Lower leg skin (tissue), 4 donors: Measurements from ENCODE around the gene UBE2J2. TPM values are rescaled to one million over a fixed set of nuclear protein-coding genes. Genes with fewer than 3 reads are reported as not detected.

ENCODE experiments used
- DNase-seq, 2 donors: peaks; one replicate each; pipeline ENCODE4 v3.0.0-alpha.2; 2019; ENCODE audit warnings: low spot score in 2 of 2
- H3K4me3 ChIP-seq: fragments of 200-600 bp; sonication (generic); 2 replicates; pipeline ENCODE4 v1.5.1; 2017; ENCODE audit warnings: mild to moderate bottlenecking, low read depth; ENCODE audit not compliant: poor library complexity, severe bottlenecking
- CTCF ChIP-seq, 3 donors: fragments of 450-650 bp; IDR thresholded peaks; one replicate each; pipeline ENCODE4 v1.5.1; 2016; ENCODE audit warnings: antibody characterized with exemption in 3 of 3, mild to moderate bottlenecking in 3 of 3, moderate library complexity in 2 of 3
- POLR2A ChIP-seq, 2 donors: fragments of 450-650 bp; IDR thresholded peaks; one replicate each; pipeline ENCODE4 v1.6.1; 2016 to 2017; ENCODE audit warnings: antibody characterized with exemption in 2 of 2, mild to moderate bottlenecking in 1 of 2, moderate library complexity in 1 of 2
- WGBS, 2 donors: methylation state at CpG; one replicate each; pipeline ENCODE4 v1.1.5; 2018; 5-methylcytosine and 5-hydroxymethylcytosine counted together
- intact Hi-C: fragments of 100-400 bp; cut with DNase I; formaldehyde crosslinking; loops from one replicate; pipeline ENCODE4 v1.15.0; 2023; ENCODE audit warnings: low total_unique reads
- total RNA-seq, 4 donors: library from RNA; depleted of rRNA; stranded (reverse); fragments of >200 nt; gene quantifications; one replicate each; pipeline ENCODE4 v1.1.0, GENCODE V29; 2016

UBE2J2 gene
- total RNA-seq, 4 donors from 2014 or later = 49.0 to 72.8 (median 54.0) TPM

GRCh38 chr1:1273209-1273511, 494 bp downstream of the UBE2J2 start:
- DNase-seq = no peak
- peak overlapping the region; percentile 95 for H3K4me3 ChIP-seq
- no peak for TF ChIP-seq POLR2A (IDR thresholded peaks at IDR 0.05)
- TF ChIP-seq CTCF (IDR thresholded peaks at IDR 0.05) = no peak
- intact Hi-C loops = no loop called here
- WGBS, 2 donors = 0% methylated on average over 6 to 24 of the region's 31 CpGs

GRCh38 chr1:1272341-1273208, 1.1 kb downstream of the UBE2J2 start:
- DNase-seq = no peak
- H3K4me3 ChIP-seq = peak overlapping the region; percentile 95
- 25 to 41% methylated on average over 29 to 42 of the region's 43 CpGs for WGBS, 2 donors
- TF ChIP-seq POLR2A (IDR thresholded peaks at IDR 0.05) = no peak
- no peak for TF ChIP-seq CTCF (IDR thresholded peaks at IDR 0.05)
- intact Hi-C loops = no loop called here

- 52 to 60% methylated on average over 7 of the region's 7 CpGs for WGBS, 2 donors
- DNase-seq = no peak
- H3K4me3 ChIP-seq = no peak overlapping the region
- TF ChIP-seq POLR2A (IDR thresholded peaks at IDR 0.05) = no peak
- TF ChIP-seq CTCF (IDR thresholded peaks at IDR 0.05) = no peak
- intact Hi-C loops = no loop called here
These were observed 2.8 kb downstream of the UBE2J2 start for GRCh38 chr1:1270813-1271212.

- no peak for DNase-seq
- intact Hi-C loops = no loop called here
- H3K4me3 ChIP-seq = no peak overlapping the region
- 95 to 96% methylated on average over 12 to 13 of the region's 13 CpGs for WGBS, 2 donors
- no peak for TF ChIP-seq POLR2A (IDR thresholded peaks at IDR 0.05)
- TF ChIP-seq CTCF (IDR thresholded peaks at IDR 0.05) = no peak
These were observed 5.4 kb downstream of the UBE2J2 start for GRCh38 chr1:1268284-1268682.

GRCh38 chr1:1267488-1268283, 6.0 kb downstream of the UBE2J2 start:
- DNase-seq = no peak
- 95 to 96% methylated on average over 38 to 39 of the region's 39 CpGs for WGBS, 2 donors

More at GRCh38 chr1:1267488-1268283, 6.0 kb downstream of the UBE2J2 start:
- H3K4me3 ChIP-seq = no peak overlapping the region
- no peak for TF ChIP-seq POLR2A (IDR thresholded peaks at IDR 0.05)
- no peak for TF ChIP-seq CTCF (IDR thresholded peaks at IDR 0.05)
- intact Hi-C loops = no loop called here
